ENCODE data around the gene CAMSAP2. TPM values are rescaled to one million over a fixed set of nuclear protein-coding genes. Genes with fewer than 3 reads are reported as not detected.

CAMSAP2 gene
- total RNA-seq, 1 donor from 2014 or later, result 47.9 TPM

GRCh38 chr1:200737647-200738291, 924 bp upstream of the CAMSAP2 start:
- DNase-seq (ENCODE audit: low read depth), result no peak

GRCh38 chr1:200738949-200739651, 407 bp downstream of the CAMSAP2 start:
- peak; percentile 92 for DNase-seq (ENCODE audit: low read depth)

- DNase-seq (ENCODE audit: low read depth), result peak; percentile 46
Observed at GRCh38 chr1:200739702-200740570, 1.2 kb downstream of the CAMSAP2 start.

GRCh38 chr1:200740571-200741208, 2.0 kb downstream of the CAMSAP2 start:
- no peak for DNase-seq (ENCODE audit: low read depth)

- DNase-seq (ENCODE audit: low read depth), result no peak
Observed at GRCh38 chr1:200741551-200742207, 3.0 kb downstream of the CAMSAP2 start.

- DNase-seq (ENCODE audit: low read depth), result no peak
Observed at GRCh38 chr1:200744143-200744542, 5.5 kb downstream of the CAMSAP2 start.

- peak; percentile 81 for DNase-seq (ENCODE audit: low read depth)
Observed at GRCh38 chr1:200749090-200749489, 10.4 kb downstream of the CAMSAP2 start.

- DNase-seq (ENCODE audit: low read depth), result peak; percentile 62
Observed at GRCh38 chr1:200750749-200751148, 12.1 kb downstream of the CAMSAP2 start.

GRCh38 chr1:200751717-200752116, 13.0 kb downstream of the CAMSAP2 start:
- peak; percentile 90 for DNase-seq (ENCODE audit: low read depth)

GRCh38 chr1:200753650-200754198, 15.0 kb downstream of the CAMSAP2 start:
- peak; percentile 56 for DNase-seq (ENCODE audit: low read depth)

- no peak for DNase-seq (ENCODE audit: low read depth)
Observed at GRCh38 chr1:200755456-200755855, 16.8 kb downstream of the CAMSAP2 start.

GRCh38 chr1:200762089-200762488, 23.4 kb downstream of the CAMSAP2 start:
- DNase-seq (ENCODE audit: low read depth), result no peak

- no peak for DNase-seq (ENCODE audit: low read depth)
Observed at GRCh38 chr1:200767321-200767720, 28.6 kb downstream of the CAMSAP2 start.

GRCh38 chr1:200771625-200772555, 33.2 kb downstream of the CAMSAP2 start:
- DNase-seq (ENCODE audit: low read depth), result no peak

- DNase-seq (ENCODE audit: low read depth), result no peak
Observed at GRCh38 chr1:200774311-200774710, 35.6 kb downstream of the CAMSAP2 start.

- no peak for DNase-seq (ENCODE audit: low read depth)
Observed at GRCh38 chr1:200774735-200775444, 36.2 kb downstream of the CAMSAP2 start.

- no peak for DNase-seq (ENCODE audit: low read depth)
Observed at GRCh38 chr1:200775850-200776249, 37.2 kb downstream of the CAMSAP2 start.

- DNase-seq (ENCODE audit: low read depth), result no peak
Observed at GRCh38 chr1:200776949-200777348, 38.3 kb downstream of the CAMSAP2 start.

- no peak for DNase-seq (ENCODE audit: low read depth)
Observed at GRCh38 chr1:200778766-200779165, 40.1 kb downstream of the CAMSAP2 start.
